Coronary artery (tissue), 2 donors: ENCODE results near the gene SRC.
A peak's percentile ranks its signal among the peaks of the same experiment; 100 is the strongest.

ENCODE experiments used
- DNase-seq: peaks from one replicate; pipeline ENCODE4 v3.0.0-alpha.2; 2017; ENCODE audit warnings: low spot score
- H3K27ac ChIP-seq, 2 donors: fragments of 200-600 bp; sonication (generic); one replicate each; pipeline ENCODE4 v1.5.1; 2016 to 2019
- H3K4me3 ChIP-seq: fragments of 200-600 bp; sonication (generic); 2 replicates; pipeline ENCODE4 v1.5.1; 2016; ENCODE audit warnings: mild to moderate bottlenecking, moderate library complexity
- TF ChIP-seq, protein P1 (sequence below): fragments of 200-600 bp; sonication (generic); IDR thresholded peaks from one replicate; pipeline ENCODE4 v1.5.1; 2019; ENCODE audit warnings: antibody characterized with exemption

The SRC gene

DNA sequence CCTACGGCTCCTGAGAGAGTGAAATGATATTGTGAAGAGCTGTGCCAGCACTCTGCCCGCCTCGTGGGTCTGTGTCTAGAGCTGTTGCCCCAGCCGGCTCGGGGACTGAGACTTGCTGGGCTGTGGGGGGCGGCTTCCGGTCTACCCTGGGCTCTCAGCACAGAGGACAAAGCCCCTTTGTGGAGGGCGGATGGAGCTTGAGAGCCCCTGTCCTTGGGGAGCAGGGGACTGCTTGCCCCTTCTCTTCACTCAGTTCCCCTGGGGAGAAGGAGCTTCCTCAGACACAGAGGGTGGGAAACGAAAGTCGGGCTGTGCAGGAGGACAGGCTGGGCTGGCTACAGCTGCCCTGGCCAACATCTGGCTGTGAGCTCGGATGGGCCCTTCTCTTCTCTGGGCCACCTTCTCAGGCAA, 11.0 kb downstream of the SRC start:
- Histone ChIP-seq H3K27ac (peak overlapping the region; percentile 3 to 66), H3K4me3 (no peak overlapping the region)
- TF ChIP-seq, protein P1, sequence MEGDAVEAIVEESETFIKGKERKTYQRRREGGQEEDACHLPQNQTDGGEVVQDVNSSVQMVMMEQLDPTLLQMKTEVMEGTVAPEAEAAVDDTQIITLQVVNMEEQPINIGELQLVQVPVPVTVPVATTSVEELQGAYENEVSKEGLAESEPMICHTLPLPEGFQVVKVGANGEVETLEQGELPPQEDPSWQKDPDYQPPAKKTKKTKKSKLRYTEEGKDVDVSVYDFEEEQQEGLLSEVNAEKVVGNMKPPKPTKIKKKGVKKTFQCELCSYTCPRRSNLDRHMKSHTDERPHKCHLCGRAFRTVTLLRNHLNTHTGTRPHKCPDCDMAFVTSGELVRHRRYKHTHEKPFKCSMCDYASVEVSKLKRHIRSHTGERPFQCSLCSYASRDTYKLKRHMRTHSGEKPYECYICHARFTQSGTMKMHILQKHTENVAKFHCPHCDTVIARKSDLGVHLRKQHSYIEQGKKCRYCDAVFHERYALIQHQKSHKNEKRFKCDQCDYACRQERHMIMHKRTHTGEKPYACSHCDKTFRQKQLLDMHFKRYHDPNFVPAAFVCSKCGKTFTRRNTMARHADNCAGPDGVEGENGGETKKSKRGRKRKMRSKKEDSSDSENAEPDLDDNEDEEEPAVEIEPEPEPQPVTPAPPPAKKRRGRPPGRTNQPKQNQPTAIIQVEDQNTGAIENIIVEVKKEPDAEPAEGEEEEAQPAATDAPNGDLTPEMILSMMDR = no peak
- DNase-seq = peak; percentile 71

DNA sequence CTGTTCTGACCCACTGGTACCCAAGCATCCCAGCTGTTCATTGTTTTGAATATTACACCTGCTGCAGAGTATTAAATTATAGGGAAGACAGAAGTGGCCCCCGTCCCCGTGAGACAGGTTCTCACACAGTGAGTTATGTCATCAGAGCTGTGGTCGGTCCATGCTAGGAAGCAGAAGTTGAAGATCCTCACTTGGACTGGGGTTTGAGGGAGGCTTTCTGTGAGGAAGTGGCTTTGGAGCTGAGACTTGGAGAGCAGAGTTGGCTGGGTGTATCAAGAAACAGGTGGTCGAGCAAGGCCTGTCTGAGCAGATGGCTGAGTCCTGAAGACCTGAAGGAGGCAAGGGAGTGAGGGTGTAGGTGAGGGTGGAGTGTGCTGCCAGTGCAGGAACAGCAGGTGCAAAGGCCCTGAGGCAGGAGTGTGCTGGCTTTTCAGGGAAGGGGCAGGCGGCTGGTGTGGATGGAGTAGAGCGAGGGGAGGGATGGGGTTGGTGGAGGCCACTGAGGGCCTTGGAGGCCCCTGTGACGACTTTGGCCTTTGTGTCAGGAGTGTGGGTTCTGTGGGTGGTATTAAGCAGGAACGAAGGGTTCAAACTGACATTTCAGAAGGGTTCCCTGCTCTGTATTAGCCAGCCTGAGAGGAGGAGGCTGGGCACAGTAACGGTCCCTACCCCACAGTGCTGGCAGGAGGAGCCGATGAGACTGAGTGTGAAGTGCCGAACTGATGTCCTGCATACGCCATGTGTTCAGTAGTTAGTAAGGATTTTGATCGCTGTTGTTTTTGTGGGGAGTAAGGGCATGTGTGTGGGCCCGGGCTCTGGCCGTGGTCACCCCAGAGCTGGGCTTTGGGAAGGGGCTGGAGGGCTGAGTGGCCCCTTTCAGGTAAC, 11.8 kb downstream of the SRC start:
- DNase-seq = peak; percentile 46
- TF ChIP-seq, protein P1 = no peak
- peak overlapping the region in 1 of 2 donors; percentile 66 for H3K27ac ChIP-seq
- H3K4me3 ChIP-seq = no peak overlapping the region

DNA sequence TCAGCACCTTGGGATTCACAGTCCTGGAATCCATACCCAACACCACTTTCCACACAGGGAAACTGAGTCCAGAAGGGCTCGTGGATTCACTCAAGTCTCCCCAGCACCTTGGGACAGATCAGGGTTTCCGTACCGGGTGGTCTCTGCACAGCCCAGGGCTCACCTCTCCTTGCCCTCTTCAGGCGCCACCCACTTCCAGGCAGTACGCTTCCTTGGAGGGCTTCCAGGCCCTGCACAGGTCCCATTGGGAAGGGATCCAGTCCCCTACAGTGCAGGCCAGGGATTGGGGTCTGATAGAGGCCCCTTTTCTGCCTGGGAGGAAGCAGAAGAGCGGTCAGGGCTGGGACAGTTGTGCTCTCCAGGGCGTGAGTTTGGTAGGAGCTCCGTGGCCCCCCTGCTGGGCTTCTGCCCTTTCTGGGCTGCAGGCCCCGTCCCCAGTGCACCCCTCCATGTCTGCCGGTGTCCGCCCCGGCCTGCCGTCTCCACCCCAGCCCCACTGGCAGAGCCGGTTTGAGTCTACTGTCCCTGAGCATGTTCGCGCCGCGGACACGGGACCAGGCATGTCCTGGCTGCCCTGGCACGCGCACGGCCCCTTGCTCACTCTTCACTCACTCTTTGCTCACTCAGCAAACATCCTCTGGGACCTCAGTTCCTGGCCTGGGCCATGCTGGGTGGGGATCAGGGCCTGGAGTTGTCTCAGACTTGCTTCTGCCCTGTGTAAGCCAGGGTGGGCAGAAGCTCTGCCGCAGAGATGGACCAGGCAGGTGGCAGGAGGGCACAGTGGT, 12.6 kb downstream of the SRC start:
- Histone ChIP-seq H3K27ac (peak overlapping the region in 1 of 2 donors; percentile 66), H3K4me3 (no peak overlapping the region)
- peak; percentile 75 for DNase-seq
- TF ChIP-seq, protein P1 = no peak

DNA sequence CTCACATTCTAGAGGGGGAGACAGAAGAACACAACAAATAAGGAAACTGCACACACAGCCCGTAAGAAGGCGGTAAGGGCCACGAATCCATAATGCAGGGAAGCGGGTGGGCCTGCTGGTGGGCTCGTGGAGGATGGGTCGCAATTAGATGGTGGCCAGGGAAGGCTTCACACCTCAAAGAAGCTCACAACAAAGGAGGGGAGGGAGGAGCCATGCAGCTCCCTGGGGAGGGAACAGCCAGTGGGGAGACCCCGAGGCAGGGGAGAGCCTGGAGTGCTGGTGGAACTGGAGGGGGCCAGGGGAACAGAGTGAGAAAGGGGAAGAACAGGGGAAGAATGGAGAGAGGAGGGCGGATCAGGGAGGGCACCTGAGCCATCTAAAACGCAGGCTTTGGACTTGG, 13.4 kb downstream of the SRC start:
- TF ChIP-seq, protein P1 = no peak
- no peak overlapping the region for H3K4me3 ChIP-seq
- peak; percentile 61 for DNase-seq
- no peak overlapping the region for H3K27ac ChIP-seq

DNA sequence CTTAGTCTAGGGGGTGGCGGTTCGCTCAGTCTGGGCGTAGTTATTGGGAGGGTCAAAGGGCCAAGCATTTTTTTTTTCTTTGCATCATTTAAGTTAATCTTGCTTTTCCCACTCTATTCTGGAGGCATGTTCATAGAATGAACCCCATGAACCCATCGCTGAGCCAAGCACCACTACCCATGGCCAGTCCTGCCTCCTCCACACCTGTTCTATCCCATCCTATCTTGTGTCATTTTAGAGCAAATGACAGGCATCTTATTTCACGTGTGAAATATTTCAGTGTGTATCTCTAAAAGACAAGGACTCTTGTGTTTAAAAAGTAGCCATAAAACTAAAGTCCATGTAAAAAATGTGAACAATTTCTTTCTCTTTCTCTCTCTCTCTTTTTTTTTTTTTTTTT, 13.9 kb downstream of the SRC start:
- no peak for DNase-seq
- H3K4me3 ChIP-seq = no peak overlapping the region
- H3K27ac ChIP-seq = no peak overlapping the region
- TF ChIP-seq, protein P1 = no peak

DNA sequence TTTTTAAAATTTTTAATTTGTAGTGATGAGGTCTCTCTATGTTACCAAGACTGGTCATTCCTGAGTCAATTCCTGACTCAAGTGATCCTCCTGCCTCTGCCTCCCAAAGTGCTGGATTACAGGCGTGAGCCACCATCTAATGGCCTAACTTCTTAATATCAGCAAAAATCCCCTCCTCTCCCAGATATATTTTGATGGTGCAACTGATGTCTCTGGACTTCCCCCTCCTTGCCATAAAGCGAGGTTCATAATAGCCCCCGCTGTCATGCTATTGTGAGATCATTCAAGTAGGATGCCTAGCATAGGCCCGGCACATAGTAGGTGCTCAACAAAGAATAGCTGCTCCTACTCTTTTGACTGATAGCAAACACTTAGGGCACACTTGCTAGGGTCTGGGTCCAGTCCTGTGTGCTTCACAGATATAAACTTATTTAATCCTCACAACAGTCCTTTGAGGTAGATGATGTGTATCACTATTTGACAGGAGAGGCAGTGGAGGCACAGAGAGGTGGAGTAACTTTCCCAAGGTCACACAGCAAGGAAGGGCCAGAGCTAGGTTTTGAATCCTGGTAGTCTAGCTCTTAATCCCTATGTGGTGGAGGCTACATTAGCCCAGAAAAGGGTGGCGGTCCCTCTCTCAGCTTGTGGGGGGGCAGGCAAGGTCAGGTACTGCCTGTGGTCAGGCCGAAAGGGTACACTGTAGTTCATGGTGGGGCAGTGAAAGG, 14.6 kb downstream of the SRC start:
- no peak for DNase-seq
- Histone ChIP-seq H3K4me3 (no peak overlapping the region), H3K27ac (no peak overlapping the region)
- TF ChIP-seq, protein P1 = no peak
